NCI-H1436 treated with DMSO at 0.1 percent for 48 hours (cell line): ENCODE measurements around the gene ENAM.
A peak's percentile ranks its signal among the peaks of the same experiment; 100 is the strongest.
"Not testable (repeated sequence)": the region's sequence is repeated elsewhere in the genome, so short reads cannot be mapped to it uniquely, and the experiment has no call there.

Source experiments
- DNase-seq: peaks from one replicate; lab custom pipeline; 2025; lab: John Stamatoyannopoulos, UW

ENAM gene

DNA sequence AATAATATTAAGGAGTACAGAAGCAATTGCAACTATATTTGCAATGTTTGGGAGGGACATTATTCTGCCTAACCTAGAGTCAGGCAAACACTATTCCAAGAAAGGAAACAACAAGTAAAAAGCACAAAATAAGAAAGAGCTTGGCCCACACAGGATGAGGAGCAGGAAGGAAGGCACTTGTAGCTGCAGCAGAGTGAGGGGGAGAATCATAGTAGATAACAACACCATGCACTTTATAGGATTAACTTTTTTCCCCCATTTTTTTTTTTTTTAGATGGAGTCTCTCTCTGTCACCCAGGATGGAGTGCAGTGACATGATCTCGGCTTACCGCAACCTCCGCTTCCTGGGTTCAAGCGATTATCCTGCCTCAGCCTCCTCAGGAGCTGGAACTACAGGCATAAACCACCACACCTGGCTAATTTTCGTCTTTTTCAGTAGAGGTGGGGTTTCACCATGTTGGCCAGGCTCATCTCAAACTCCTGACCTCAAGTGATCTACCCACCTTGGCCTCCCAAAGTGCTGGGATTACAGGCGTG, 48.1 kb downstream of the ENAM start:
- DNase-seq = no peak

DNA sequence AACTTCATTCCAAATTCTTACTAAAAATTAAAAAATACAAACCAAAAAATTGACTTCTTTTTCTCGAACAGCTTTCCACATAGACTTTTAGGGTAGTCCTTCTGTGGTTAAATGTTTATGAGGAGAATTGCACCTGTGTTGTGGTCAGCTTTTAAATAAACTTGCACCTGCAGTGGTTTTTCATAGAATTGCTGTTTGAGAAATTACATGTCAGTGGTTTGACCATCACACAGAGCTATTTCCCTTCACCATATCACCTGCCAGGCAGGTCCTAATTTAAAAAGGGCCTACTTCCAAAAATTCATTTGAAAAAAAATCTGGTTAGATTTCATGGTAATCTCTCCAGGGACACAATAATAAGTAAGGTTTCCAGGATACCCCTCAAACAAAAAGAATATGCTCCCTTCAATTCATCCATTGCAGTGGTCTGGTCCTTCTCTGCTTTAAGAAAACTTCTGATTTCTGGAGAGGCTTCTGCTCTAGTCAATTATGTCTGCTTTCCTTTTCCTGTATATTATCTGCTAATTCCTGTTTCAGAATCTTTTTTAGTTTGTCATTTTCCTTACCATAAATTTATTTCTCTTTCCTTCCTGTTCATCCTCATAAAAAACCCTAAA, 49.9 kb downstream of the ENAM start:
- DNase-seq = no peak

DNA sequence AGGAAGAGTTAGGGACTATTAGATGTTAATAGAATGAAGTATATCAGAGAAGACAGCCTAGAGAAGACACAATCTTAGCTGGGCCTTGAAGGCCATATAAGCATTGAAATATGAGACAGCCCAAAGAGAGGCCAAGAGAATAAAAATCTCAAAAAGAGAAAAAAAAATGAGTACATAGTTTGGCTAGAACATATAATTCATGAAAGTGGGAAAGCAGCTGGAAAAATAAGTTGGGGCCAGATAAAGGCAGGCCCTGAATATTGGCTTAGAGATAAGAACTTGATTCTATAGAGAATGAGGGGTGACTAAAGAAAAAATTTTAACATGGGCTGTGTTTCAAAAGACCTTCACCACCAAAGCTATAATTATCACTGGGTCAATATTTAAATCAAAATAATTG, 52.4 kb downstream of the ENAM start:
- no peak for DNase-seq

DNA sequence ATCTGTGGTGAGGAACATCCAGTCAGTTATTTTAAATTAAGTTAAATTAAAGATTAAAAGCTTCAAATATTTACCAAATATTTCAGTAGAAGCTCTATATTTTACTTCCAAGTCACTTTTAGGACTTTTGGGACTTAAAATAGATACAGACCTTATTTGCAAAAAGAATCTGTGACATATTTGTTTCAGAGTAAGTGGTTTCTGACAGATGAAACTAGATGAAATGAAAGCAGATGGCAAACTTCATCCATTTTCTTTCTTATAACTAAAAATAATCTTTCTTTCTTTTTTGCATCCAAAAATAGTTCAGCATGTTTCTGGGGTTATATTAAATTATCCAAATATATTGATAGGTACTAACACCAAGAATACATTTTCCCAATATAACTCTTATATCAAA, 53.2 kb downstream of the ENAM start:
- no peak for DNase-seq

DNA sequence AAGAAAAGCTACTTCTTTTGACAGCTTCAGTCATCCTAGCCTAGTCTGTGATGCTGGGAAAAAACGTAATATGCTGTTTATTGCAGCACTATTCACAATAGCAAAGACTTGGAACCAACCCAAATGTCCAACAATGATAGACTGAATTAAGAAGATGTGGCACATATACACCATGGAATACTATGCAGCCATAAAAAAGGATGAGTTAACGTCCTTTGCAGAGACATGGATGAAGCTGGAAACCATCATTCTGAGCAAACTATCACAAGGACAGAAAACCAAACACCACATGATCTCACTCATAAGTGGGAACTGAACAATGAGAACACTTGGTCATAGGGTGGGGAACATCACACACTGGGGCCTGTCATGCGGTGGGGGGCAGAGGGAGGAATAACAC, 53.6 kb downstream of the ENAM start:
- not testable (repeated sequence) for DNase-seq

DNA sequence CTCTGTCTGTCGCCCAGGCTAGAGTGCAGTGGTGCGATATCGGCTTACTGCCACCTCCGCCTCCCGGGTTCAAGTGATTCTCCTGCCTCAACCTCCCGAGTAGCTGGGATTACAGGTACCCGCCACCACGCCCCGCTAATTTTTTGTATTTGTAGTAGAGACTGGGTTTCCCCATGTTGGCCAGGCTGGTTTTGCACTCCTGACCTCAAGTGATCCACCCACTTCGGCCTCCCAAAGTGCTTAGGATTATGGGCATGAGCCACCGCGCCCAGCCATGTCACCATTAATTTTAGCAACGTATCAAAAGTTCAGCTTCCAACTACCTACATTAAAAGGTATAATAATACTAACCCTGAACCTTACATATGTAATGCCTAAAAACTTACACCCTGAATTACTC, 58.8 kb downstream of the ENAM start:
- DNase-seq = no peak

DNA sequence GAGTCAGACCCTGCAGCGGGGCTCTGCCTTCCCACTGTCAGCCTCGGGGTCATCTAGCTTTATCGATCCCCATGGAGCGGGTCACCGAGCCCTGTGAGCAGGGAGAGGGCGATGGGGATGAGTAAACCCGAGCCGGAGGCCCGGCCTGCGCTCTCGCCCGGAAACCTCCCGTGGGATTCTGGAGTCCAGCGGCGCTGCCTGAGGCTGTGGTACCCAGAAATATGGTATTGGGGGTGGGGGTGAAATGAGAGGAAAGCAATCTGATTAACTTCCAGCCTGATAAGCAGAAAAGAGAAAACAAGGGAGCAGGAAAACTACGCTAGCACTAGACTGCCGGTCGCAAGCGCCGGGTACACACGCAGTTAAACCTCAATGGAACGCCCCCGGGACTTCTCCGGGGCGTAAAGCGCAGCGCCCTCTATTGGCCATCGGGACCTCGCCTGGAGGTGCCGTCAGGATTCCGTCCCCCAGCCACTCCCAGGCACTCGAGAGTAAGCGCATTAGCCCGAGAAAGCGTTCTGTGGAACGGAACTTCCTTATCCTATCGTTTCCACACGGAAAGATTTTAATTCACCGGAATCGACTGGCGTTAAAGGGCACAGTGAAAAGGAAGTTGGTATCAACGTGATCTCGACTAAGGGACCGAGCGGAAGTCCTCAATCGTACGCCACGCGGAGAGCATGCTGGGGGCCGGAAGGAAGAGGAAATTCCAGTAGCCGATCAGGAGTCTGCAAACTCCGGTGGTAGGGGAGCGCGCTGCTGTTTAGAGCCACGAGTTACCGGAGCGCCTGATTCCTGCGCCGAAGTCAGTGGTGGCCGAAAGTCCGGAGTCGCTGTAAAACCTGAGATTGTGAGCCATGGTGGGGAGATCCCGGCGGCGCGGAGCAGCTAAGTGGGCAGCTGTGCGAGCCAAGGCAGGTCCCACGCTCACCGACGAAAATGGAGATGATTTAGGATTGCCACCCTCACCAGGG, 59.6 kb downstream of the ENAM start, which contains the start of gene UTP3:
UTP3 (plus strand) TSS at position 712 of the 974 bp plus-strand sequence; CDS start at position 858, 146 bp downstream.
- peak; percentile 93 for DNase-seq

DNA sequence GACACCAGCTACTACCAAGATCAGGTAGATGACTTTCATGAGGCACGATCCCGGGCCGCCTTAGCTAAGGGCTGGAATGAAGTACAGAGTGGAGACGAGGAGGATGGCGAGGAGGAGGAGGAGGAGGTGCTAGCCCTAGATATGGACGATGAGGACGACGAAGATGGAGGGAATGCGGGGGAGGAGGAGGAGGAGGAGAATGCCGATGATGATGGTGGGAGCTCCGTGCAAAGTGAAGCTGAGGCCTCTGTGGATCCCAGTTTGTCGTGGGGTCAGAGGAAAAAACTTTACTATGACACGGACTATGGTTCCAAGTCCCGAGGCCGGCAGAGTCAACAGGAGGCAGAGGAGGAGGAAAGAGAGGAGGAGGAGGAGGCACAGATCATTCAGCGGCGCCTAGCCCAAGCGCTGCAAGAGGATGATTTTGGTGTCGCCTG, 60.3 kb downstream of the ENAM start:
- DNase-seq = no peak

DNA sequence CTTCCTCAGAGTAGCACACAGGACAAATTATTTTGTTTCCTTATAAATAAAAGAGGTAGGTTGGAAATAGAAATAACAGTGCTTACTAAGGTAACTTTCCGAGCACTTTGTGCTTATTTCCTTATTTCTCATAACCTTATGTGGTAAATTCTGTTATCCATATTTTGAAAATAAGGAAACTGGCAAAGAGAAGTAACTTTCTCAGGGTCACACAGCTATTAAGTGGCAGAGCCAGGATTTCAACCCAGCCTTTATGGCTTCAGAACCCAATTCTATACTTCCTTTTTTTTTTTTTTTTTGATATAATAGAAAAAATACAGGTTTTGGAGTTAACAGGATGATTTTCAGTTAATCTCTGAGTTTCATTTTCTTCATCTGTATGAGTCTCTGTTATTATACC, 63.1 kb downstream of the ENAM start:
- no peak for DNase-seq

DNA sequence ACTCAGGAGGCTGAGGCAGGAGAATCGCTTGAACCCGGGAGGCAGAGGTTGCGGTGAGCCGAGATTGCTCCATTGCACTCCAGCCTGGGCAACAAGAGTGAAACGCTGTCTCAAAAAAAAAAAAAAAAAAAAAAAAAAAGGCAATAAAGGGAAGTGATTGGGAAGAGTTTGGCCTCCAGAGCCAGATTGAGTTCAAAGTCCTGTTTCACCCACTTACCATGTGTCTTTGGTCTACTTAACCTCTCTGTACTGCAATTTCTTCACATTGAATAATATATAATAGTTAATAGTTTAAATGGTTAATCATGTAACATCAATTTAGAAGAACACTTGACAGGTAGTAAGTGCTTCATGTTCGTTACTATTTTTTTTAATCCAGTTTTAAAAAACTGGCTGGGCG, 66.1 kb downstream of the ENAM start:
- DNase-seq = not testable (repeated sequence)
